ENCODE measurements around the gene RGL2. TPM values are rescaled to one million over a fixed set of nuclear protein-coding genes. Genes with fewer than 3 reads are reported as not detected.
A peak's percentile ranks its signal among the peaks of the same experiment; 100 is the strongest.

RGL2 gene
- total and polyA plus RNA-seq, 2 of the 13 experiments (the other 11 are each of a cell fraction or from before 2014, with no cell fraction given), result 22.9 to 47.4 TPM

GRCh38 chr6:33298773-33299236 lies at the start of gene RGL2 (continued):
- TF ChIP-seq AKNA (CRISPR knock-in tag; IDR thresholded peaks at IDR 0.05; ENCODE audit: borderline replicate concordance) (no peak), ZNF792 (CRISPR knock-in tag; IDR thresholded peaks at IDR 0.05) (no peak), NKX3-1 (CRISPR knock-in tag; IDR thresholded peaks at IDR 0.05) (no peak), ZNF678 (CRISPR knock-in tag; IDR thresholded peaks at IDR 0.05) (0 out of 2 replicates have a peak, but pooled peaks have one; percentile 30), CENPT (CRISPR knock-in tag; IDR thresholded peaks at IDR 0.05; ENCODE audit: low read depth) (no peak)

- no peaks in the 10 kb centered on the region for H3K9me3 ChIP-seq (ENCODE audit: low read length)
- H4K20me1 ChIP-seq (ENCODE audit: insufficient read depth, low read length), result no peaks in the 10 kb centered on the region
- POLR2A ChIA-PET, result no interaction called here
- no peak overlapping the region for H2AFZ ChIP-seq (ENCODE audit: low read length)
- FAIRE-seq (no peak), ATAC-seq (no peak), DNase-seq (ENCODE audit: low spot score) (no peak)
- peaks cover 5% of the 10 kb centered on the region; the same call in 1 of the 2 replicates for H3K4me1 ChIP-seq (ENCODE audit: insufficient read depth, low read length)
- H3K79me2 ChIP-seq (ENCODE audit: insufficient read depth, low read length), result no peaks in the 10 kb centered on the region
- H3K36me3 ChIP-seq (replicated peaks in 1 of 2; ENCODE audit: control insufficient read depth in 1 of 2, insufficient read depth in 2 of 2, low read length in 2 of 2), result no peaks in the 10 kb centered on the region
- no peak overlapping the region for H3K4me2 ChIP-seq (ENCODE audit: low read depth, low read length)
- in situ Hi-C loops (cut with HindIII; ENCODE audit: extremely low pct_ligation_motif_present, low pct_unique_long_range_greater_than_20kb), result no loop called here
- H3K27me3 ChIP-seq (ENCODE audit: control insufficient read depth in 1 of 2, insufficient read depth in 2 of 2, low read length in 2 of 2), result peaks cover 0 to 48% of the 10 kb centered on the region in 2 experiments; a peak in 2 of 5 replicates
- no peak overlapping the region for H3K9ac ChIP-seq (ENCODE audit: insufficient read depth, low read depth, low read length)
- no peak overlapping the region for H3K4me3 ChIP-seq (replicated peaks in 1 of 3; ENCODE audit: insufficient read depth in 1 of 3, low read depth in 2 of 3, low read length in 3 of 3)
- intact Hi-C loops (cut with micrococcal nuclease; ENCODE audit: unreplicated experiment), result no loop called here
- no peak overlapping the region for H3K27ac ChIP-seq (ENCODE audit: extremely low read length, insufficient read depth, low read length)
- 29% methylated on average over 5 of the region's 5 CpGs for WGBS (ENCODE audit: low lambda C conversion rate)
- no TSS peak for BruUV-seq (replicated peaks)
- CTCF ChIA-PET (ENCODE audit: low intra/inter-chr PET ratio, low total read pairs), result no interaction called here
- TF ChIP-seq RERE (CRISPR knock-in tag; IDR thresholded peaks at IDR 0.05; ENCODE audit: low read depth) (no peak), SYNCRIP (IDR thresholded peaks at IDR 0.05; ENCODE audit: insufficient read depth, low read depth, low read length) (no peak), ATF7 (IDR thresholded peaks at IDR 0.05) (no peak), ATF7 (CRISPR knock-in tag; IDR thresholded peaks at IDR 0.05) (no peak), ZNF850 (CRISPR knock-in tag; conservative IDR thresholded peaks at IDR 0.05) (no peak), ZBTB14 (CRISPR knock-in tag; IDR thresholded peaks at IDR 0.05) (no peak), CENPBD1 (CRISPR knock-in tag; IDR thresholded peaks at IDR 0.05; ENCODE audit: borderline replicate concordance, low read depth) (no peak)
These were observed 49.1 kb upstream of the RGL2 start for GRCh38 chr6:33347816-33348215.

All from HepG2 (cell line).